Stimulated activated CD8-positive, alpha-beta memory T cell treated with anti-CD3 and anti-CD28 coated beads, Interleukin-7, amount 100 ng/mL, for 48 hours (primary cell): Measurements from ENCODE around the gene GATAD2B.

Source experiments
- DNase-seq, 2 donors: peaks; one replicate each; pipeline ENCODE4 v3.0.0-alpha.2; 2020; ENCODE audit warnings: low read depth in 1 of 2; ENCODE audit errors: extremely low read depth in 1 of 2

Gene GATAD2B

DNA sequence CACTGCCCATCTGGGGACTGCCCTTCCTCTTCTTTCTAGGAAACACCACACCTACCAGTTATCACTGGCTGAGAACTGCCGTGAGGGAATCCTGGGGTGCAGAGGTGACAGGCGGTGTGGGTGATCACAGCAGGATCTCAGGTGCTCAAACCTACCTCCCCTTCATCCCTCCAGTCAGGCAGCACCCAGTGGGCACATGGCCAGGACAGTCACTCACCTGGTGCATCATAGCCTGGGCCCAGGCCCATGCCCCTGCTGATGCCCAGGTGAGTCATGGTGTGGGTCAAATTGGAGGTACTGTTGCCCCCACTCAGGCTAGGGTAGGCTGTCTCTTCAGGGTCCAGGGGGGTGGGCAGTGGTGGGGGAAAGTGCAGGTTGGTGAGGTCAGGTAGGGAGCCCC is 29.0 kb upstream of the GATAD2B start:
- no peak for DNase-seq

- DNase-seq = no peak
These were observed 28.4 kb upstream of the GATAD2B start for GRCh38 chr1:153951183-153951582.

GRCh38 chr1:153946622-153947241 is 24.0 kb upstream of the GATAD2B start, which contains the start of gene DENND4B:
Gene DENND4B, minus strand, starts transcription at chr1:153946718. Its CDS starts 2,344 bp downstream, at chr1:153944374.
- DNase-seq = peak; percentile 54 to 59

- DNase-seq = peak; percentile 59 to 63
These were observed 23.2 kb upstream of the GATAD2B start for GRCh38 chr1:153945795-153946621.

- peak; percentile 46 to 77 for DNase-seq
These were observed 22.5 kb upstream of the GATAD2B start for GRCh38 chr1:153945131-153945794.

DNA sequence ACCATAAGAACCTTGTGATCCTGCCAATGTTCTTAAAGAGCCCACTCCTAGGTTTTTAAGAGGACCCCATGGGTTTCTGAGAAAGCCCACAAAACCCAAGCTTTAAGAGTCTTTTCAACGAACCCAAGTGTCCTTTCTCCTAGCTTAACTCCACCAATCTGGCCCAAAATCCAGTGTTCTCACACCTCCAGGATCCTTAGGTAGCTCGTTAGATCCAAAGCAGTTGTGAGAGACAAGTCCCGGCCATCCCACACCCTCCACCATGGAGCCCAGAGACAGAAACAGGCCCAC is 22.0 kb upstream of the GATAD2B start:
- DNase-seq = no peak

- no peak for DNase-seq
These were observed 21.4 kb upstream of the GATAD2B start for GRCh38 chr1:153944005-153944826.

DNA sequence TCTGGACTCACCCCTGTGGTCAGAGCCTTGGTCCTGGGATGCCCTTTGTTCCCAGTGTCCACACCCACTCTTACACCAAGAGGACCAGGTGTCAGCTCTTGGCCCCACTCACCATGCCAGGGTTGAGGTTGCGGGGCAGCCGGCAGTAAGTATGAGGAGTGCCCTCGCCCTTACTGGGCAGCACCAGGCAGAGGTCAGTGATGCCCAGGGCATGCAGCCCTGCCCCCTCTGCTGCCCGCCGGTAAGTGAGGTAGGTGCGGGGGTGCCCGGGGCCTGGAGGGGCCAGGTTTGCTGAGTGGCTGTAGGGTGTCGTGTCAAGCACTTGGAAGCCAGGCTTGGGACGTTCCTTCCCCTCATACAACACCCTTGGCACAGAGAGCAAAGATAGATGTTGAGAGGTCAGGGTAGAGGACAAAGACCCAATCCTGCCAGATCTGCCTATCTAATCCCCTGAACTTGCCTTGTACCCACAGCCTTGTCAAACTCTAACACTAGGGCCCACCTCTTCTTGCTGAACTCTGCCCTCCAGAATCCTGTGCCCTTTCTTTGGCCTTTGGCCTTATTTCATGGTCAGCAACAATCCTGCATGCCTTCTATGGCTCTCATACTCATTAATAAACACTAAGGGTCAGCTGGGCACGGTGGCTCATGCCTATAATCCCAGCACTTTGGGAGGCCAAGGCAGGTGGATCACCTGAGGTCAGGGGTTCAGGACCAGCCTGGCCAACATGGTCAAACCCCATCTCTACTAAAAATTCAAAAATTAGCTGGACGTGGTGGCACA is 20.2 kb upstream of the GATAD2B start:
- DNase-seq = no peak

GRCh38 chr1:153941826-153942725 is 19.3 kb upstream of the GATAD2B start:
- DNase-seq = no peak

DNA sequence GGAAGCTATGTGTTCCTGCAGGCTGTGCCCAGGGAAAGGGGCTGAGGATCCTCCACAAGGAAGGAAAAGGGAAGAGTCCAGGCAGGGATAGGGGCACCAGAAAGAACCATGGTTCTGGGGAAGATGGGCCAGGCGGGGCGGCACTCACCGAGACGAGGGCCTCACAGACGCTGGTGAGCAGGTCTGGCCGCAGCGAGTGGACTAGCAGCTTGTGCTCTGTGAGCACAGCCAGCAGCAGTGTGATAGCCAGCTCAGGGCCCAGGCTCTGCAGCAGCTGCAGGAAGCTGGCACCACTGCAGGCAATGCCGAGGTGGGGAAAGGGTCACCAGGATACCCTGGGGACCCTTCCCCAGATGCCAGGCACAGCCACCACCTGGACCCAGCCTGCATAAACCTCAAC is 18.0 kb upstream of the GATAD2B start:
- no peak for DNase-seq

DNA sequence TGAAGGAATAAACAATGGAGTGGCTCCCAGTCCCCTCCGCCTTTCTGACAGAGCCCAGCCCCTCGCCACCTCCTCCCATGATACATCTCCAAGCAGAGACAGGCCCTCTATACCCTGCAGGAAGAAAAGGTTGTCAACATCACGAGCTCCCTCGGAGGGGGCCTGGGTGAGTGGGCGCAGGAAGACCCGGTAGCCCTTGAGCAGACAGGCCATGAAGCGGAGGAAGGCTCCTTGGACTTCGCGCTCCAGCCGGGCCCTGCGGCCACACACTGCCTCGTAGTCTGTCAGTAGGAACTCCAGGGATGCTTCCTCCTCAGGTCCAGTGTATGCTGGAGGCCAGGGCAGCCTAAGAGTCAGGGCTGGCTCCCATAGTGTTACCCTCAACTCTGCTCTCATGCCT is 16.7 kb upstream of the GATAD2B start:
- no peak for DNase-seq

GRCh38 chr1:153938996-153939395 is 16.2 kb upstream of the GATAD2B start:
- DNase-seq = no peak

GRCh38 chr1:153937331-153937730 is 14.6 kb upstream of the GATAD2B start:
- no peak for DNase-seq

GRCh38 chr1:153936011-153936802 is 13.4 kb upstream of the GATAD2B start:
- no peak for DNase-seq

- no peak for DNase-seq
These were observed 12.0 kb upstream of the GATAD2B start for GRCh38 chr1:153934746-153935145.

GRCh38 chr1:153933955-153934354 is 11.2 kb upstream of the GATAD2B start:
- no peak for DNase-seq

- DNase-seq = no peak
These were observed 10.7 kb upstream of the GATAD2B start for GRCh38 chr1:153933430-153933829.
